ENCODE results near the gene SFSWAP. TPM values are rescaled to one million over a fixed set of nuclear protein-coding genes. Genes with fewer than 3 reads are reported as not detected.

Gene SFSWAP
- total RNA-seq, 2 experiments from 2014 or later, result 51.3 TPM

GRCh38 chr12:131749618-131750315 is 38.9 kb downstream of the SFSWAP start:
- intact Hi-C loops (cut with micrococcal nuclease), result no loop called here
- peaks cover 3% of the 10 kb centered on the region for H3K4me1 Mint-ChIP-seq (ENCODE audit: low read depth)
- DNase-seq, result no peak
- H3K9me3 Mint-ChIP-seq, result peaks cover 4% of the 10 kb centered on the region
- H3K27me3 Mint-ChIP-seq (ENCODE audit: low read depth), result no peaks in the 10 kb centered on the region
- H3K27ac Mint-ChIP-seq, result no peak overlapping the region
- CTCF ChIA-PET, result no interaction called here
- H3K36me3 Mint-ChIP-seq (ENCODE audit: low read depth), result peaks cover 43% of the 10 kb centered on the region
- H3K4me3 Mint-ChIP-seq, result no peak overlapping the region

- intact Hi-C loops (cut with micrococcal nuclease), result no loop called here
- no peak overlapping the region for H3K27ac Mint-ChIP-seq
- no peaks in the 10 kb centered on the region for H3K27me3 Mint-ChIP-seq (ENCODE audit: low read depth)
- H3K9me3 Mint-ChIP-seq, result no peaks in the 10 kb centered on the region
- H3K4me3 Mint-ChIP-seq, result no peak overlapping the region
- DNase-seq, result no peak
- H3K4me1 Mint-ChIP-seq (ENCODE audit: low read depth), result peaks cover 5% of the 10 kb centered on the region
- CTCF ChIA-PET, result no interaction called here
- H3K36me3 Mint-ChIP-seq (ENCODE audit: low read depth), result peaks cover 48% of the 10 kb centered on the region
Observed at GRCh38 chr12:131751335-131751734, 40.4 kb downstream of the SFSWAP start.

- DNase-seq, result no peak
- Mint-ChIP-seq H3K4me3 (no peak overlapping the region), H3K27me3 (ENCODE audit: low read depth) (no peaks in the 10 kb centered on the region), H3K9me3 (no peaks in the 10 kb centered on the region), H3K36me3 (ENCODE audit: low read depth) (peaks cover 48% of the 10 kb centered on the region), H3K27ac (no peak overlapping the region), H3K4me1 (ENCODE audit: low read depth) (peaks cover 2% of the 10 kb centered on the region)
- intact Hi-C loops (cut with micrococcal nuclease), result no loop called here
- CTCF ChIA-PET, result no interaction called here
Observed at GRCh38 chr12:131752451-131752850, 41.6 kb downstream of the SFSWAP start.

GRCh38 chr12:131753005-131753404 is 42.1 kb downstream of the SFSWAP start:
- CTCF ChIA-PET, result no interaction called here
- no peaks in the 10 kb centered on the region for H3K27me3 Mint-ChIP-seq (ENCODE audit: low read depth)
- H3K36me3 Mint-ChIP-seq (ENCODE audit: low read depth), result peaks cover 51% of the 10 kb centered on the region
- no peak overlapping the region for H3K27ac Mint-ChIP-seq
- peaks cover 2% of the 10 kb centered on the region for H3K4me1 Mint-ChIP-seq (ENCODE audit: low read depth)
- intact Hi-C loops (cut with micrococcal nuclease), result no loop called here
- no peaks in the 10 kb centered on the region for H3K9me3 Mint-ChIP-seq
- no peak for DNase-seq
- H3K4me3 Mint-ChIP-seq, result no peak overlapping the region

- H3K4me1 Mint-ChIP-seq (ENCODE audit: low read depth), result peaks cover 2% of the 10 kb centered on the region
- DNase-seq, result no peak
- no peaks in the 10 kb centered on the region for H3K9me3 Mint-ChIP-seq
- H3K4me3 Mint-ChIP-seq, result no peak overlapping the region
- no peaks in the 10 kb centered on the region for H3K27me3 Mint-ChIP-seq (ENCODE audit: low read depth)
- intact Hi-C loops (cut with micrococcal nuclease), result no loop called here
- peaks cover 55% of the 10 kb centered on the region for H3K36me3 Mint-ChIP-seq (ENCODE audit: low read depth)
- CTCF ChIA-PET, result interaction anchor here (0.6 kb wide), 1 partner anchor 75 kb away, joined by 3 read pairs; no protein-coding TSS in a partner anchor
- H3K27ac Mint-ChIP-seq, result no peak overlapping the region
Observed at GRCh38 chr12:131753757-131754156, 42.9 kb downstream of the SFSWAP start.

DNA sequence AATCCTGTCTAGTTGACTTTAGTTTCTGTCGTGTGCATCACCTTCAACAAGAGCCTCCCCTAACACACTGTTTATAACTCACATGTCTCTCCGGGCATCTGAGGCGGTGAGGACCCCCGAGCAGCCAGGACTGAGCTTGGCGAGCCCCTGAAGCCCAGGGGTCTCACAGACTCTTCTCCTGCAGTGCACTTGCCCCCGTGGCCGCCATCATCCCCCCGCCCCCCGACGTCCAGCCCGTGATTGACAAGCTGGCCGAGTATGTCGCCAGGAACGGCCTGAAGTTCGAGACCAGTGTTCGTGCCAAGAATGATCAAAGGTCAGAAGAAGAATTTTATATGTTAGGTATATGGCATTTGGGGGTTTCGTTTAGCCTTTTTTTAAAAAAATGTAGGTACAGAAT is 43.3 kb downstream of the SFSWAP start:
- H3K27ac Mint-ChIP-seq, result no peak overlapping the region
- H3K36me3 Mint-ChIP-seq (ENCODE audit: low read depth), result peaks cover 56% of the 10 kb centered on the region
- H3K9me3 Mint-ChIP-seq, result no peaks in the 10 kb centered on the region
- no peak overlapping the region for H3K4me3 Mint-ChIP-seq
- CTCF ChIA-PET, result interaction anchor here (0.6 to 1.6 kb wide), 4 partner anchors 13 to 74 kb away, joined by 3 to 7 read pairs (median 3); no protein-coding TSS in a partner anchor
- no peaks in the 10 kb centered on the region for H3K27me3 Mint-ChIP-seq (ENCODE audit: low read depth)
- peaks cover 2% of the 10 kb centered on the region for H3K4me1 Mint-ChIP-seq (ENCODE audit: low read depth)
- intact Hi-C loops (cut with micrococcal nuclease), result no loop called here
- DNase-seq, result no peak

GRCh38 chr12:131755305-131756113 is 44.6 kb downstream of the SFSWAP start:
- H3K36me3 Mint-ChIP-seq (ENCODE audit: low read depth), result peaks cover 54% of the 10 kb centered on the region
- H3K9me3 Mint-ChIP-seq, result no peaks in the 10 kb centered on the region

GRCh38 chr12:131756441-131756840 is 45.6 kb downstream of the SFSWAP start:
- intact Hi-C loops (cut with micrococcal nuclease), result no loop called here
- Mint-ChIP-seq H3K27ac (no peak overlapping the region), H3K9me3 (no peaks in the 10 kb centered on the region), H3K36me3 (ENCODE audit: low read depth) (peaks cover 55% of the 10 kb centered on the region), H3K4me1 (ENCODE audit: low read depth) (peaks cover 2% of the 10 kb centered on the region), H3K27me3 (ENCODE audit: low read depth) (no peaks in the 10 kb centered on the region), H3K4me3 (no peak overlapping the region)
- DNase-seq, result no peak
- CTCF ChIA-PET, result no interaction called here

More at GRCh38 chr12:131755305-131756113, 44.6 kb downstream of the SFSWAP start:
- no peak overlapping the region for H3K27ac Mint-ChIP-seq
- CTCF ChIA-PET, result interaction anchor here (0.6 to 1.6 kb wide), 11 partner anchors 9 to 197 kb away, joined by 3 to 8 read pairs (median 4); no protein-coding TSS in a partner anchor
- intact Hi-C loops (cut with micrococcal nuclease), result loop anchor here (1.0 kb wide), 1 partner anchor 75 kb away; no protein-coding TSS in a partner anchor
- peak; percentile 41 for DNase-seq
- no peaks in the 10 kb centered on the region for H3K27me3 Mint-ChIP-seq (ENCODE audit: low read depth)
- H3K4me1 Mint-ChIP-seq (ENCODE audit: low read depth), result peaks cover 2% of the 10 kb centered on the region
- no peak overlapping the region for H3K4me3 Mint-ChIP-seq

GRCh38 chr12:131757111-131757510 is 46.2 kb downstream of the SFSWAP start:
- Mint-ChIP-seq H3K4me3 (no peak overlapping the region), H3K27ac (no peak overlapping the region), H3K9me3 (no peaks in the 10 kb centered on the region), H3K27me3 (ENCODE audit: low read depth) (no peaks in the 10 kb centered on the region), H3K4me1 (ENCODE audit: low read depth) (peaks cover 2% of the 10 kb centered on the region), H3K36me3 (ENCODE audit: low read depth) (peaks cover 56% of the 10 kb centered on the region)
- CTCF ChIA-PET, result no interaction called here
- DNase-seq, result no peak
- intact Hi-C loops (cut with micrococcal nuclease), result no loop called here

DNA sequence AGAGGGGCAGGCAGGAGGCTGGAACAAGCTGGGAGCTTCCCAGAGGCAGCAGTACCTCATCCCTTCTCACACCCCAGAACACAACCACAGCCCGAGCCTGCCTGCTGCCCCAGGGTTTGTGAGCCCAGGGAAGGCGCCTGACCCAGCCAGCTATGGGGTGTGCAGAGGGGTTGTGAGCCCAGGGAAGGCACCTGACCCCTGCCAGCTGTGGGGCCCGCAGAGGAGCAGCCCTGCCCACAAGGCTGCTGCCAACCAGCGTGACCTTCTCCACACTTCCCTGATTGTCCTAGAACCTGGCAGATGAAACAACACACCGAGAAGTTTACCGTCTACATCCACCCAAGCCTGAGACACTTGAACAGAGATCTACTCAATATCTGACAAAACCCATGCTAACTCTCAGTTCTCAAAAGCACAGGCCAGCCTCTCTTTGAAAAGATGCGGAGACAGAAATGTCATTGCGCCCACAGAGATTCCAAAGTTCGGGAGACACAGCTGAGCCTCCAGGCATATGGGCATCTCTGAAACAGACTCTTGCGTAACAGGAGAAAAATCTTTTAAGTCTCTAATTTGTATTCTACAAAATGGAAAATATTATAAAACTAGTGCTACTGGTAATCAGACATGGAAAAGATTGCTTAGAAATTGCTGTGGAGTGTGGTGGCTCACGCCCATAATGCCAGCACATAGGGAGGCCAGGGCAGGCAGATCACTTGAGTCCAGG is 47.3 kb downstream of the SFSWAP start:
- intact Hi-C loops (cut with micrococcal nuclease), result no loop called here
- no peak overlapping the region for H3K27ac Mint-ChIP-seq
- peaks cover 2% of the 10 kb centered on the region for H3K4me1 Mint-ChIP-seq (ENCODE audit: low read depth)
- no peak for DNase-seq
- H3K4me3 Mint-ChIP-seq, result no peak overlapping the region
- H3K27me3 Mint-ChIP-seq (ENCODE audit: low read depth), result no peaks in the 10 kb centered on the region
- no peaks in the 10 kb centered on the region for H3K9me3 Mint-ChIP-seq
- H3K36me3 Mint-ChIP-seq (ENCODE audit: low read depth), result peaks cover 56% of the 10 kb centered on the region
- CTCF ChIA-PET, result interaction anchor here (0.7 kb wide), 1 partner anchor 41 kb away, joined by 3 read pairs; no protein-coding TSS in a partner anchor

DNA sequence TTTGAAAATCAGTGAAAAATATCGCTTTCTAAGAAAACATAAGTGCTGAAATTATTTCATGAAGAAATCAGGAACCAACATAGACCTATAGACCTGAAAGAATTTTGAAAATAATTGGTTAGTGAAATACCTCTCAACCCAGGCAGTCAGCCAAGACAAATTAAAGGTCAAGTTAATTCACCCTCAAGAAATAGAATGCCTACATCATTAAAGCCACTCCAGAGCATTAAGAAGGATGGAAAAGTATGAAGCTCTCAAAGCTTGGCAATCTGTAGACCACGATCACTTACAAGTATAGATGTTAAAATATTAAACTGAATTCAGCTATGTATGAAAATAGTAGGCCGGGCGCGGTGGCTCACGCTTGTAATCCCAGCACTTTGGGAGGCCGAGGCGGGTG is 48.3 kb downstream of the SFSWAP start:
- no peak for DNase-seq
- Mint-ChIP-seq H3K4me3 (no peak overlapping the region), H3K27me3 (ENCODE audit: low read depth) (no peaks in the 10 kb centered on the region), H3K9me3 (no peaks in the 10 kb centered on the region), H3K36me3 (ENCODE audit: low read depth) (peaks cover 50% of the 10 kb centered on the region), H3K4me1 (ENCODE audit: low read depth) (peaks cover 2% of the 10 kb centered on the region), H3K27ac (no peak overlapping the region)
- CTCF ChIA-PET, result no interaction called here
- intact Hi-C loops (cut with micrococcal nuclease), result no loop called here

DNA sequence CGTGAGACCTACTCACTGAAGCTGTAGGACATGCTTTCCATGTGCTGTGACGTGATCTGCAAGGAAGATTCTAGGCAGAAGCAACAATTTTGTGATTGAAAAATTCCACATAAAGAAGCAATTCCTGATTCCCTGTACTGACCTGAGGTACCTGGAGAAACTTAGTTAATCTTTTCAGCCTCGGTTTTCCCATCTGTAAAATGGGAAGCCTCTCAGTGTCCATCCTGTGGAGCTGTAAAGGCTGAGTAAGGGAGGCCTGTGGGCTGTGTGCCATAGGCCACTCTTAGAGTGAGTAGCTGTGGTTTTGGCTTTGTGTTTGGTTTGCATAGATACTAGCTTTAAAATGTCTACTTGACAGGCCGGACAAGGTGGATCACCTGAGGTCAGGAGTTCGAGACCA is 50.7 kb downstream of the SFSWAP start:
- H3K36me3 Mint-ChIP-seq (ENCODE audit: low read depth), result peaks cover 42% of the 10 kb centered on the region

More for the DNA sequence above, 50.7 kb downstream of the SFSWAP start:
- no peak for DNase-seq
- H3K4me3 Mint-ChIP-seq, result no peak overlapping the region
- no peaks in the 10 kb centered on the region for H3K27me3 Mint-ChIP-seq (ENCODE audit: low read depth)
- no peaks in the 10 kb centered on the region for H3K9me3 Mint-ChIP-seq
- H3K4me1 Mint-ChIP-seq (ENCODE audit: low read depth), result no peaks in the 10 kb centered on the region
- intact Hi-C loops (cut with micrococcal nuclease), result no loop called here
- H3K27ac Mint-ChIP-seq, result no peak overlapping the region
- CTCF ChIA-PET, result no interaction called here

All from activated naive CD4-positive, alpha-beta T cell treated with anti-CD3 and anti-CD28 coated beads for 36 hours (primary cell).